Hematopoietic multipotent progenitor cell treated with erythropoietin and hydrocortisone succinate and interleukin-3 and kit ligand, for 6 days (in vitro differentiated cells): ENCODE results near the gene BTN1A1.
"Not testable (repeated sequence)": the region's sequence is repeated elsewhere in the genome, so short reads cannot be mapped to it uniquely, and the experiment has no call there.

ENCODE experiments used
- DNase-seq: peaks from one replicate; pipeline ENCODE4 v3.0.0-alpha.2; 2015

The BTN1A1 gene

GRCh38 chr6:26516481-26517427 lies 16.7 kb downstream of the BTN1A1 start:
- DNase-seq: no peak

DNA sequence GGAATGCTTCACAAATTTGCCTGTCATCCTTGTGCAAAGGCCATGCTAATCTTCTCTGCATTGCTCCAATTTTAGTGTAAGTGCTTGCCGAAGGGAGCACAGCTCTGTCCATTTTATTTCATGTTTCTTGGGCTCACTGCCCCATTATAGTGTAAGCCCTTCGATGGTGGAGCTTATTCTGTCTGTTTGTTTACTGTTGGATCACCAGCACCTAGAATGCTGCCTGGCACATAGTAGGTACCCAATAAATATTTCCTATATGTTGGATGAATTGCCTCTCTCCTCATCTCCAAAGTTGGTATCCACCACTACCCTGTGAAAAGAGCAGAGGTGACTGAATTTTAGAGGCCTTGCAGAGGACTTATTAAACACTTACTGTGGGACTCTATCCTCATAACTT lies 19.3 kb downstream of the BTN1A1 start:
- DNase-seq: no peak

DNA sequence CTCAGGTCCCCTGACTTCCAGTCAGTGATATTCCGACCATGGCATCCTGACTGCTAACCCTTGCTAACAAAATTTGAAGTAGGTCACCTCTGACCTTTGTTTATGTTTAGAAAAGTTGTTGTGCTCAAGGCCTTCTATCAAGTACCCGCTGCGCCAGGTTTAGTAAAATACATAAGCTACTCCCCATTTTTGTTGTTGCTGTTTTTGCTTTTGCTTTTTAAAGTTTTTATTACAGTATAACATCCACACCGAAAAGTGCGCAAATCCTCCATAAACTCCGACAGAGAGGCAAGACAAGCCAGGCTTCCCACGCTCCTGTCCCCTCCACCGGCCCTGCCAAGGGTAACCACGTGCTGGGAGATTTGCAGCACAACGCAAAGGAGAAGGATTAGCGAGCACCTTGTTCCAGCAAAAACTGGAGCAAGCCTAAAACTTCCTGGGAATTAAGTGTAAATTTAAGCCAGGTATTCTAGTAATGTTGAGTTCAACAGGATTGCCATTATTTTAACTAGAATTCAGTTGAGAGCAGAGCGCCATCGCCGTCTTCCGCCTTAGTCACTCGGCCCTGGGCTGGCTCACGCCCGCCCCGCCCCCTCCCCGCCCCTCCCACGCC lies 20.2 kb downstream of the BTN1A1 start:
- DNase-seq: no peak

DNA sequence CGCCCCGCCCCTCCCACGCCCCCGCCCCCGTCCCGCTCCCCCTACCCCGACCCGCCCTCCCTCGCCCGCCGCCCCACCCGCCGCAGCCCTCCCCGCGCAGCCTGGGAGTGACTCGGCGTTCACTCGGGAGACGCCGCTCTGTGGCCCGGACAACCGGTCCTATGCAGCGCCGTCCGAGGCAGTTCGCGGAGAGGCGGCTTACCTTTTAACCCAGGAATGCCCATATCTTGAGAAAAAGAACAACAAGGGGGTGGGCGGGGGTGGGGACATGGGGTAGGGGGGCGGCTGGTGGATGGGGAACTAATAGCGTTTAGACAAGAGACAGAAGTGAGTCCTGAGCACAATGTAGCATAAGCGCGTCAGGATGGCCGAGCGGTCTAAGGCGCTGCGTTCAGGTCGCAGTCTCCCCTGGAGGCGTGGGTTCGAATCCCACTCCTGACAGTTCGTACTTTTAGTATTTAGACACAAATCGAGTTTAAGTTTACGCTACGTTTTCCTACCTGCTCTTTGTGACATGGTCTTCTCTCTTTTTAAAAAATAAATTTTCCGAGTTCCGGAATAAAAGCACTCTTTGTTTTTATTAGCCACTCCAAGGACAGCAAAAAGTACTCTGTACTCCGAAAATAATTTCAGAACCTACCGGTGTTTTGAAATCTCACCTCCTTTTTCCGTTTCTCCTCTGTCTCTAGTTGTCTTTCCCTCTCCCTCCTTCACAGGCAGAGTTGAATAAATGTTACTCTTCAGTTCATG lies 20.9 kb downstream of the BTN1A1 start:
- peak; percentile 89 for DNase-seq

DNA sequence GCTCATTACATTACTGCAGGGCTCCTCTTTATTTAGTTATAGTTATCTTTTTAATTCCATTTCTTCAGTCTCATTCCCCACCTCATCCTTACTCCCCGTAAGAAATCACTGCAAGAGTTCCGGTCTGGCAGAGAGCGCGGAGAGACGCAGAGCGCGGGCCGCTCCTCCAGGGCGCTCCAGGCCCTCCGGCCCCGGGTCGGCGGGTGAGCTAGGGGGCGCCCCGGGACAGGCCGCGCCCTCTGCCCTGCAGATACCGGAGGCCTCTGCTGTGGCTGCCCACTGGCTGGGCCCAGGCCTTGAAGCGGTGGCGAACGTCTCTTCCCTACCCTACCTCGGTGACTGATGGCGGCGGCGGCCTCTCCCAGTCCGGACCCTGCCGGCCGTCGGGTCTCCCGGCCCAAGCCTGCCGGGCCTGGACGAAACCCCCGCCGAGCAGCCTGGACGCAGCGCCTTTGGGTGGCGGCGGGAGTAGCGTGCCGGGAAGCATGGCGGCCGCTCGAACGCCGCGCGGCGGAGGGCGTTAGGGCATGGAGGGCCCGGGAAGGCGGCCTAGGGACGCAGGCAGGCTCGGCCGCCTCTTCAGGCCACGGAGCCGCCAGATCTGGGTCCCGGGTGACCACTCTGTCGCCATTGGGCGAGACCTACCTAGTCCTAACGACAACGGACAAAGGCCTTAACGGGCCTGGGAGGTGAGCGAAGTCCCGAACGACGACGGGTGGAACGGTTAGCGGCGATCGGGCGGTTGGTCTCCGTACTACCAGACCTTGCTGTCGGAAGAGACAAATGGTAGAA lies 21.7 kb downstream of the BTN1A1 start:
- peak; percentile 83 for DNase-seq

DNA sequence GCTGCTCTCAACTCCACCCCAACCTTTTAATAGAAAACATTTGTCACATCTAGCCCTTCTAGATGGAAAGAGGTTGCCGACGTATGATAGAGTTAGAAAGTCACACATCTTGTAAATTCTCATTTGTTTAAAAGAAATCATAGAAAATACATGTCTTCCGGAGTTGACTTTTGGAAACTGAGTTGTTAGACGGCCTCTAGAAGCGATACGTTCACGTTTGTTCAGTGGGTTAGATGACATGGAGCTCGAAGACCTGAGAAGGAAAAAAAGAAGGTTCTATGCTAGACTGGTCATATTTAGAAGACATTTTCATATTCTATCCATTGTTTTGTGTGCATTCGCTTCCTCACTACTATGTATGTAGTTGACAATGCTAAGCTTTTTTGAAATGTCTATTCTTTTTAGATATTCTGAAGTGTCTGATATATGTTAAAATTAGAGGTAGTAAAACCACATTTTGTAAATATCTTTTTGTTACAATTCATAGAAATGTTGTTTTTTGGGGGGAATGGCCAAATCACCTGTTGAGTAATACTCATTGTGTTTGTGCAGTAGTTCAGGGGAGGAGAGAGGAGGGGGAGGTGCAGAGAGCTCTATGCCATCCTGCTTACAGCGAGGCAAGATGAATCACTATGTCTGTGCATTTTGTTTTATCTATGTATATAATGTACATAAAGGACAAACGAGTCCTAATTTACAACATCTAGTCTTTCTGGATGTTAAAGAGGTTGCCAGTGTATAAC lies 22.6 kb downstream of the BTN1A1 start:
- DNase-seq: peak; percentile 62

DNA sequence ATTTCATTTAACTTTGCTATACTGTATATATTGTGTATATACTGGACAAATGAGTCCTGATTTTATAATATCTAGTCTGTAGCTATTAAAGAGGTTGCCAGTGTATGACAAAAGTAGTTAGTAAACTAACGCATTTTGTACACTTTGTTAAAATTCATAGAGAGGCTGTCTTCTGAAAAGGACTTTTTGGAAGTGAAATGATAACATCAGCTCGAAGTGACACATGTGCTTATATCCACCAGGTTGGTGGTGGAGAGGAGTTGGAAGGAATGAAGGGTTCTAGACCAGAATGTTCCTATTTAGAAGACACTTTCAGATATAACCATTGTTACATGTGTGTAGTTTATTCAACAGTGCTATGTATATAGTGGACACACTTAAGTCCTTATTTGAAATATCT lies 24.2 kb downstream of the BTN1A1 start:
- not testable (repeated sequence) for DNase-seq

DNA sequence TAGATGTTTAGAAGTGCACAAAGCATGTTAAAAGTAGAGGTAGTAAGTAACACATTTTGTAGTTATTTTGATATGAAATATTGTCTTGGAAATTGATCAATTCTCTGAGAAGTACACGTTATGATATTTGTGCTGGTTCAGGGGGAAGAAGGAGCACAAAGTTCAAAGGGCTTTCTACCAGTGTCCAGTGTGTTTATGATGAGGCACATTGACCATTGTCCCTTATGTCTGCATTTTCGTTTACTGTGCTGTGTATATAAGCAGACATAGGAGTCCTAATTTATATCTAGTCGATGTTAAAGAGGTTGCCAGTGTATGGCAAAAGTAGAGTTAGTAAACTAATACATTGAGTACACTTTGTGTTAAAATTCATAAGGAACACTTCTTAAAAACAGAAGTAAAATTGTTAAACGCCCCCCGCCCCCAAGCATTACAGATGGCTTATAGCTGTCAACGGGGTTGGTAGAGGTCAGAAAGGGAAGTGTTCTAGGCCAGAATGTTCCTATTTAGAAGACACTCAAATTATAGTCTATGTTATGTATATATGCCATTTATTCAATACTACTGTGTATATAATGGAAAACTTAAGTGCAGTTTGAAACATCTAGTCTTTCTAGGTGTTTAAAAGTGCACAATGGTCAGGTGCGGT lies 24.7 kb downstream of the BTN1A1 start:
- no peak for DNase-seq

DNA sequence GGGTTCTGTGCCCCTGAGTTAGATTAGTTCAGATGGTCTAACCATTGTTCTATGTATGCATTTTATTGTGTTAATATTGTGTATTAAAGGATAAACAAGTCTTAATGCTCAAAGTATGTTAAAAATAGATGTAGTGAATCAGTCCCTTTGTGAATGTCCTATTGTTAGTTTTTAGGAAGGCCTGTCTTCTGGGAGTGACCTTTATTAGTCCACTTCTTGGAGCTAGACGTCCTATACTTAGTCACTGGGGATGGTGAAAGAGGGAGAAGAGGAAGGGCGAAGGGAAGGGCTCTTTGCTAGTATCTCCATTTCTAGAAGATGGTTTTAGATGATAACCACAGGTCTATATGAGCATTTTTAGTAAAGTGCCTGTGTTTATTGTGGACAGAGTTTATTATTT lies 25.7 kb downstream of the BTN1A1 start:
- DNase-seq: no peak

DNA sequence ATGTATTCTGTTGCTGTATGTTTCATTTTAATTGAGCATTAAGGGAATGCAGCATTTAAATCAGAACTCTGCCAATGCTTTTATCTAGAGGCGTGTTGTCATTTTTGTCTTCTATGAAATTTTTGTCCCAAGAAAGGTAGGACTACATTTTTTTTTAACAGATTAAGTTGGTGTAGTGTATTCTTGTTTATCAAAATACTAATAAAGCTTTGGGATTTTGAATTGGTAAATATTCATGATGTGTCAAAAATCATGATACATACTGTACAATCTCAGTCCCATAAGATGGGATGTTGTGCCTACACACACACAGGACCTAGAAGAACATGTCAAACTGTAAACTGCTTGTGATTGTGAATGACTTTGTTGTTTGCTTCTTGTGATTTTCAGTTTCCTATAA lies 26.8 kb downstream of the BTN1A1 start:
- no peak for DNase-seq

DNA sequence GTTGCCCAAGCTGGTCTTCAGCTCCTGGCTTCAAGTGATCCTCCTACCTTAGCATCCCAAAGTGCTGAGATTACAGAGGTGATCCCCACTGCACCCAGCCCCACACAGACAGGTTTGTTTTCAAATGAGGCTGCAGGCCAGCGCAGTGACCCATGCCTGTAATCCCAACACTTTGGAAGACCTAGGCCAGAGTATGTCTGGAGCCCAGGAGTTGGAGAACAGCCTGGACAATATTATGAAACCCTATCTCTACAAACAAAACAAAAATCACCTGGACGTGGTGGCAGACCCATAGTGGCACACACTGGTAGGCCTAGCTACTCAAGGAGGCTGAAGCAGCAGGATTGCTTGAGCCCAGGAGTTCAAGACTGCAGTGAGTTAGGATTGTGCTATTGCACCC lies 30.1 kb downstream of the BTN1A1 start:
- DNase-seq: no peak

GRCh38 chr6:26531897-26532296 lies 31.8 kb downstream of the BTN1A1 start:
- no peak for DNase-seq

- peak; percentile 94 for DNase-seq
Observed at GRCh38 chr6:26532699-26533531, 32.8 kb downstream of the BTN1A1 start.

DNA sequence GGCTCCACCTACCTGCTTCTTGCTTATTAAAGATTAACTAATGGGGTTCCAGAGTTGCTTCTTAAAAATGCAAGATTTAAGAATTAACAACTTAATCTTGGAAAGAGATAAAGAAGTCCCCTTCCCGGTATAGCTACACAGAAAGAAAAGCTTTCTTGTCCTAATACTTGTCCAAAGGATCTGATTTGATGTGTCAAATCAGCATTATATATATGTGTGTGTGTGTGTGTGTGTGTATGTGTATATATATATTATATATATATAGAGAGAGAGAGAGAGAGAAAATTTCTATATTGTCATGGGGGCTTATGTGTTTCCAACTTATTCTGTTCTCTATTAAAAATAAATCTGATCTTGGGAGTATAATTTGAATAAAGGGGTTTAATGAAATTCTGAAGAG lies 33.4 kb downstream of the BTN1A1 start:
- DNase-seq: no peak

DNA sequence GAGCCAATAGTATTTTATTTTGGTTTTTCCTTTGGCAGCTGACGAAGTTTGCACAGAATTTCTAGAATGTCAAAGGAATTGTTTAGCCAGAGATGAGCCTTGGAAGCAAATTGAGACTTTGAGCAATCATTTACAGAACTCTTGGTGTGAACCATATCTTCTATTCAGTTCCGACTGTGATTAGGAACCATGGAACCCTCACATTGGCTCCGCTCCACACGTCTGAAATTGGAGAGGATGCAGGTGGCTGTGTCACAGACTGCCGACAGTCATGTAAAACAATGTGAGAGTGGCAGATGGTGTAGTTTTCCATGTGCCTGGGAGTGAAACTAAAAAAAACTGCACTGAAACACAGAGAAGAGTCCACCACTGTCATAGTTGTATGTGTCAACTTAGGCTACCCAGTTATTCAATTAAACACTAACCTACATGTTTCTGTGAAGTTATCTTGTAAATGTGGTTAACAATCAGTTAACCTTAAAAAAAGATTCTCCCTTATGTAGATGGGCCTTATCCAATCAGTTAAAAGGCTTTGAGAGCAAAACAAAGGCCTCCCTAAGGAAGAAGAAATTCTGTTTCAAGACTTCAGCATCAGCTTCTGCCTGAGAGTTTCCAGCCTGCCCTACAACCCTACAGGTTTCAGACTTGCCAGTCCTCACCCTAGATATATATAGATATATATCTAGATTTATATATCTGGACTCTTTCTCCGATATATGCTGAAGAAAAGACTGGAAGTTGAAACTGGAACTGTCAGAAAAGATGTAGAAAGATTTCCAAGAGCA lies 34.8 kb downstream of the BTN1A1 start:
- no peak for DNase-seq

DNA sequence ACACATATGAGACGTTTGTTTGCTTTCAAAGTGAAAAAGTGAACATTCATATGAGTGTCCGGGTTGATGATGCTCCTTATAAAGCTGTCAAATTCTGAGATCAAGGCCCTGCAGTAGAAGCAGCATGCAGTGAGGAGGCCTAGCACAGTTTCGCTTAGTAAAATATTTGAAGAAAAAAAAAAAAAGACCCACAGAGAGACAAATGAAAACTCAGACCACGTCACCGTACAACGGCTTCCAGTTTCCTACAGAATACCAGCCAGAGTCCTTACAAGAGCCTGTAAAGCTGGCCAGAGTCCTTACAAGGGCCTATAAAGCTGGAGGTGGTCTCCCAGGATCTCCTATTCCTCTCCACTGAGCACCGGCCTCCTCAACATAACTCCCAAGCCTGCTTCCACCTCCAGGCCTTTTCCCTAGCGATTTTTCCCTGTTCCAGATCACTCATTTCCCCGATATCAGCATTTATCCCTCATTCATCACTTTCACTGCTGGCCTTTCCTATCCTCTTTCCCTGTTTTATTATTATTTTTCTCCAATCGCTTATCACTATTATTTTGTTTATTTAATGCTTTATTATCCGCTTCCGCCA lies 36.6 kb downstream of the BTN1A1 start:
- DNase-seq: peak; percentile 70

GRCh38 chr6:26537160-26537845 lies 37.2 kb downstream of the BTN1A1 start:
- DNase-seq: peak; percentile 96

- DNase-seq: peak; percentile 91
Observed at GRCh38 chr6:26537846-26538571, 37.9 kb downstream of the BTN1A1 start, which contains the start of gene HMGN4. TSS of gene HMGN4 (plus strand) at chr6:26538366. CDS start at chr6:26545207, 6,841 bp downstream.
